ENCODE results near the gene TLR3. TPM values are rescaled to one million over a fixed set of nuclear protein-coding genes. Genes with fewer than 3 reads are reported as not detected.

Gene TLR3
- total RNA-seq, 6 experiments from 2014 or later = 0.20 to 0.90 (median 0.45) TPM

DNA sequence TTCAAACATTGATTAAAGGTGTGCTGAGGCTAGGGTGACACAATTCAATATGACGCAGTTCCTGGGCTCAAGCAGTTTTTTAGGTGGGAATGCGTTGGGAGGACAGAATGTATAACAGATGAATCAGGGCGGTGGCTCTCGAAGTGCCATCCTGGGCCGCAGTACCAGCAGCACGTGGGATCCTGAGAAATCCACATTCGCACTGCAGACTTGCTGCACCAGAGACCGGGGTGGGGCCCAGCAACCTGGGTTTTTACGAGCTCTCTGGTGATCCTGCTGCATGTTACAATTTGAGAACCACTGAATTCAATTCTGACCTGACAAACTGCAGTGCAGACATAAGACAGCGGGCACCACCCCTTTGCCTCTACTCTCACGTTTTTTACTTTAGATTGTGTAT lies 65.9 kb downstream of the TLR3 start:
- no peak overlapping the region for H3K4me3 Mint-ChIP-seq
- H3K36me3 Mint-ChIP-seq (ENCODE audit: low read depth) = no peaks in the 10 kb centered on the region
- TF ChIP-seq, protein P1, sequence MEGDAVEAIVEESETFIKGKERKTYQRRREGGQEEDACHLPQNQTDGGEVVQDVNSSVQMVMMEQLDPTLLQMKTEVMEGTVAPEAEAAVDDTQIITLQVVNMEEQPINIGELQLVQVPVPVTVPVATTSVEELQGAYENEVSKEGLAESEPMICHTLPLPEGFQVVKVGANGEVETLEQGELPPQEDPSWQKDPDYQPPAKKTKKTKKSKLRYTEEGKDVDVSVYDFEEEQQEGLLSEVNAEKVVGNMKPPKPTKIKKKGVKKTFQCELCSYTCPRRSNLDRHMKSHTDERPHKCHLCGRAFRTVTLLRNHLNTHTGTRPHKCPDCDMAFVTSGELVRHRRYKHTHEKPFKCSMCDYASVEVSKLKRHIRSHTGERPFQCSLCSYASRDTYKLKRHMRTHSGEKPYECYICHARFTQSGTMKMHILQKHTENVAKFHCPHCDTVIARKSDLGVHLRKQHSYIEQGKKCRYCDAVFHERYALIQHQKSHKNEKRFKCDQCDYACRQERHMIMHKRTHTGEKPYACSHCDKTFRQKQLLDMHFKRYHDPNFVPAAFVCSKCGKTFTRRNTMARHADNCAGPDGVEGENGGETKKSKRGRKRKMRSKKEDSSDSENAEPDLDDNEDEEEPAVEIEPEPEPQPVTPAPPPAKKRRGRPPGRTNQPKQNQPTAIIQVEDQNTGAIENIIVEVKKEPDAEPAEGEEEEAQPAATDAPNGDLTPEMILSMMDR (IDR thresholded peaks at IDR 0.05) = no peak
- H3K27me3 Mint-ChIP-seq (ENCODE audit: insufficient read depth) = peaks cover 21% of the 10 kb centered on the region
- H3K4me1 Mint-ChIP-seq (ENCODE audit: low read depth) = no peaks in the 10 kb centered on the region; the same call in 1 of the 2 replicates
- H3K9me3 Mint-ChIP-seq = no peaks in the 10 kb centered on the region
- no peak for DNase-seq
- H3K27ac Mint-ChIP-seq = no peak overlapping the region

DNA sequence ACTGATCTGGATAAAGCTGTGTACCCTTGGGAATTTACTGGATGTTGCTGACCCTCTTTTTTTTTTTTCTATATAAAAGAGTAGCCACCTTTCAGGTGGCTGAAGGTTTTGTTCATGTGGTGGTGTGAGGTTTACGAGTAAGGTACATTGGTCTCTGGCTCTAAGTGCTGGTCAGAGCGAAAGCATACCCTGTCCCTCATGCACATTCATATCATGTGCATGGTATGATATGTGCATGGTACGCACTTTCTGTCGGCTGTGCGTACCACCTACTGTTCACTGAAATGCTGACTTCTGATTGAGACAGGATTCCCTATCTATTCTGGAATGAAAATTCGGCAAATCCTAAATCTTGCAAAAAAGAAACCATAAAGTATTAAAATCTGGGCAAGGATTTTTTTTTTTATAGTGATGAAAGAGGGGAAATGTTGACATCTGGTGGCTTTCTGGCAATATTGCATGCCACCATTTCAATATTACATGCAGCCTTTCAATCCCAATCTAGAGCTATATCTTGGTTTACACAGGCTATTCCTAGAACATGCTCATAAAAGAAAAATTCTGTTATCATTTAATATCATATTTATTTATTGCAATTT lies 68.3 kb downstream of the TLR3 start:
- Mint-ChIP-seq H3K4me3 (no peak overlapping the region), H3K36me3 (ENCODE audit: low read depth) (no peaks in the 10 kb centered on the region), H3K27ac (no peak overlapping the region), H3K27me3 (ENCODE audit: insufficient read depth) (peaks cover 27% of the 10 kb centered on the region), H3K4me1 (ENCODE audit: low read depth) (no peaks in the 10 kb centered on the region; the same call in 1 of the 2 replicates), H3K9me3 (no peaks in the 10 kb centered on the region)
- DNase-seq = no peak
- TF ChIP-seq, protein P1 (IDR thresholded peaks at IDR 0.05) = peak; percentile 79

Other genes with a start within 250 kb of the TLR3 start
- not detected for gene FAM149A, start 35.5 kb downstream of the TLR3 start, total RNA-seq (2021; fragmentation: NEBNext Ultra II Directional; extraction: Animal tissue kit (Norgen Biotek cat#: 25700))
- gene CYP4V2, start 122.4 kb downstream of the TLR3 start, total RNA-seq (2021; fragmentation: NEBNext Ultra II Directional; extraction: Animal tissue kit (Norgen Biotek cat#: 25700)) = 1 to 10 TPM; 4.8 to 8.4 (median 6.1) TPM
- gene KLKB1, start 158.4 kb downstream of the TLR3 start, total RNA-seq (2021; fragmentation: NEBNext Ultra II Directional; extraction: Animal tissue kit (Norgen Biotek cat#: 25700)) = not detected
- gene F11, start 197.0 kb downstream of the TLR3 start, total RNA-seq (2021; fragmentation: NEBNext Ultra II Directional; extraction: Animal tissue kit (Norgen Biotek cat#: 25700)) = not detected